Measurements from ENCODE around the gene CASP7.

Gene CASP7

DNA sequence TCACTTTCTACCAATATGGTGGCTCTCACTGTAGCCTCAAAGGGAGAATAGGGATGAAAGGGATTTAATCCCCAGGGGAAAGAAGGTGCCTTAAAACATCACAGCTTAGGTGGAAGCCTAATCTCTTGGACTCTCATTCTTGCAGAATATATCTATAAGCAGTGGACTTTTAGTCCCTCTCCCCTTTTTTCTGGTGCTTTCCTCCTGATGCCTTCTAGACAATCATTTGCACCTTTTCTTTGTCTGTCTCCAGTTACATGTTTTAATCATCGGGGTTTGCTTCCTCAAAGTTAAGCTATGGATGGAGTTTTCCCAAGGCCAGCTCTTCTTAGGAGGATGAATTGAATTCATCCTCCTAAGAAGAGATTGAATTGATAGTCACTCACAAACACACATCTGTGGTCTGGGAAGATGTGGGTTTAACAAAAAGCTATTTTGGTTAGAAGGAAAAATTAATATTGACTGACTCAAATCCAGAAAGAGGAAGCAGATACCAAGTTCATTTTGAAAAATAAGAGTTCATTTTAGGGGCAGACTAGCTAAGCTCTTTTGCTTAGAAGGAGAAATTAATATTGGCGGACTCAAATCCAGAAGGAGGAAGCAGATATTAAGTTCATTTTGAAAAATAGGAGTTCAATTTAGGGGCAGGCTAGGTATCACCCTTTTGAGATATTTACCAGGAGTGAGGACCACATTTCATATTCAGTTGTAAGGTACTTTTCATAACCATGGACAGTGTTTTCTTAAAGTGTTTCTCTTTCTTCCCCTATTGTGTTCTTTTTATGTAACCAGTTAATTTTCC lies 36.6 kb downstream of the CASP7 start:
- H3K4me3 ChIP-seq (ENCODE audit: low read depth, low read length) = no peak overlapping the region
- no peak for TF ChIP-seq CTCF (IDR thresholded peaks at IDR 0.05; ENCODE audit: low read depth, low read length, missing control alignments)
- no peak for DNase-seq (ENCODE audit: low read depth)
- in situ Hi-C loops (cut with HindIII; ENCODE audit: low sequenced_read_pairs) = no loop called here

DNA sequence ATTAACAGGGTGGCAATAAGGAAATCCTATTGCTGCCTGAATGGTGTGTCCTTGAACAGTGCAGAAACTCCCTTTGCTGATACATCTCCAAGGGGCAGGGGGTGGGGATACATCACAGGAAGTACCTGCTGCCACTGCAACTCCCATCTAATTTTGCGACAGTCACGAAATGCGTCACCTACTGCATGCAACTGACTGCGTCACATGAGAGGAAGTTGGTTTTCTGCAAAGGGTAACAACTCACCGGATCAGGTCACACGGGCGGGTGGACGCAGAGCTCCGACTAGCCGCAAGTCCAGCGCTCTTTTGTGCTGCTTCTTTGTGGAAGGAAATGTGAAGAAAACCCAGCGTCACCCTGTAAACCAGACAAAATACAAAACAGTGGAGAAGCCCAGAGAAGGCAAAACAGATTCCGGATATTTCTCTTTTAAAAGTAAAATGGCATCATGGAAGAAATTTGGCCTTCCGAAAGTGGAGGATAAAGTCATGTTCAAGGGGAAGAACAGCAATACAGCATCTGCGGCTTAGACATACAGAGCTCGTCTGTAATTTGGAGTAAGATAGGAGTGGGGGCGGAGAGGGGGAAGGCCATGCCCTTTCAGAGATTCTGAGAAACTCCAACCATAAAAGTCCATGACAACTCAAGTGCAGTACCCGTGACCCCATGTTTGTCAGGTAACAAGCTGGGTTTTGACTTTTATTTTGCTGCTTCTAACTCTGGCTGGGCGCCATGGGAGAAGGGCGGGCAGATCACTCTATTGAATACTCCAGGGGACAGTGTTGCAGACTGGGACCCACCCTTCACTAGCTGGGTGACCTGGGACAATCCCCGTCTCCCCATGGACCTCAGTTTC lies 39.5 kb downstream of the CASP7 start:
- in situ Hi-C loops (cut with HindIII; ENCODE audit: low sequenced_read_pairs) = no loop called here
- no peak for DNase-seq (ENCODE audit: low read depth)
- no peak overlapping the region for H3K4me3 ChIP-seq (ENCODE audit: low read depth, low read length)
- no peak for TF ChIP-seq CTCF (IDR thresholded peaks at IDR 0.05; ENCODE audit: low read depth, low read length, missing control alignments)

GRCh38 chr10:113720386-113720785 lies 40.7 kb downstream of the CASP7 start:
- no peak for TF ChIP-seq CTCF (IDR thresholded peaks at IDR 0.05; ENCODE audit: low read depth, low read length, missing control alignments)
- DNase-seq (ENCODE audit: low read depth) = no peak
- in situ Hi-C loops (cut with HindIII; ENCODE audit: low sequenced_read_pairs) = no loop called here
- H3K4me3 ChIP-seq (ENCODE audit: low read depth, low read length) = no peak overlapping the region

DNA sequence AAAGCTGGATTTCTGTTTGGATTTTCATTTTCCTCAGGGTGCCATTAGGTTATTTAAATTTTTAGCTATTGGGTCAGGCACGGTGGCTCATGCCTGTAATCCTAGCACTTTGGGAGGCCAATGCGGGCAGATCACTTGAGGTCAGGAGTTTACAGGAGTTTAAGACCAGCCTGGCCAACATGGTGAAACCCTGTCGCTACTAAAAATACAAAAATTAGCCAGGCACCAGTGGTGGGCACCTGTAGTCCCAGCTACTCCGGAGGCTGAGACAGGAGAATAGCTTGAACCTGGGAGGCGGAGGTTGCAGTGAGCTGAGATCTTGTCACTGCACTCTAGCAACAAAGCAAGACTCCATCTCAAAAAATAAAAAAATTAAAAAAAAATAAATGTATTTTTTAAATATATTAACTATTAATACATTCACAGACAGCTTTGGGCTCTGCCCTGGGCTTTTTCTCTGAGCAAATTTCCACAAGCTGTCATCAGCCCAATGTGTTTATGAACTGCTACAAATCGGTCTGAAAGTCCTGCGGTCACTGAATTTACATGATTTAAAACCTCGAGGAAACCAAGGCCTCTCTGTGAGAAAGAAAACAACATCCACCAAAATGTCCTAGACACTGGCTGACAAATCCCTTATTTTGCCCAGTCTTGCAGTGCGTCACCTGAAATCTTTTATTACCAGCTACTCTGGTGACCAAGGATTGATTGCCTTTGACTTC lies 52.6 kb downstream of the CASP7 start:
- H3K4me3 ChIP-seq (ENCODE audit: low read depth, low read length) = no peak overlapping the region
- in situ Hi-C loops (cut with HindIII; ENCODE audit: low sequenced_read_pairs) = no loop called here
- TF ChIP-seq CTCF (IDR thresholded peaks at IDR 0.05; ENCODE audit: low read depth, low read length, missing control alignments) = no peak
- DNase-seq (ENCODE audit: low read depth) = no peak

DNA sequence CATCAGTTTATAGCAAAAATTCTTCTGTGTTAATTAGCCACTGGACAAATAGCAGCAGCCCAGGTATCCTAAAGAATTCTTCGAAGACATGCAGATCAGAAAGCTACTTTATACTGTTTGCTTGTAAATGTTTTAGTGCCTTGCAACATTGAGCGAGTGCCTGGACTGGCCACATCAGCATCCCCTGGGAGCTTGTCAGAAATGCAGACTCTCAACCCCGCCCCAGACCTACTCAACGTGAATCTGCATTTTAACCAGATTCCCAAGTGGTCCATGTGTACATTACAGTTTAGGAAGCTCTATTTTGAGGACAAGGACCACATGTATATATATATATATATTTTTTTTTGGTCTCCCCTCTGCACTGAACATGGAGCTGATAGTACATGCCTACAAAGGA lies 53.3 kb downstream of the CASP7 start:
- TF ChIP-seq CTCF (IDR thresholded peaks at IDR 0.05; ENCODE audit: low read depth, low read length, missing control alignments) = no peak
- in situ Hi-C loops (cut with HindIII; ENCODE audit: low sequenced_read_pairs) = no loop called here

DNA sequence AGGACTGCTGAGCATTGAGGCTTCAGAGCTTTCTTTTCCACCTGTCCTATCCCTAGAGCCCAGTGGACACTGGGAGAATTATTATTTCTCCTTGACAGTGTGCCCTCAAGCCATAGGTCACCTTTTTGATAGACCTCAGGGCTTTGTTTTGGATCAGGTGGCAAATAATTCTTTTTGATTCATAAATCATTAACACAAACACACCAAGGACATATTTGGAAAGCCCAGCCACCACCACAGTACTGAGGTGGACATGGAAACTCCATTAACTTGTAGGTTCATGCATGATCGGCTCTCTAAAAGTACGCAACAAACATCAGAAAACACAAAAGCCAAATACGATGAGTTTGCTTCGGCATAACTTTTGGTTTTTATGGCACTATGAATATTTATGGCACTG lies 53.9 kb downstream of the CASP7 start:
- no peak for DNase-seq (ENCODE audit: low read depth)
- in situ Hi-C loops (cut with HindIII; ENCODE audit: low sequenced_read_pairs) = no loop called here
- no peak overlapping the region for H3K4me3 ChIP-seq (ENCODE audit: low read depth, low read length)
- no peak for TF ChIP-seq CTCF (IDR thresholded peaks at IDR 0.05; ENCODE audit: low read depth, low read length, missing control alignments)

More for the DNA sequence above, 53.3 kb downstream of the CASP7 start:
- H3K4me3 ChIP-seq (ENCODE audit: low read depth, low read length) = no peak overlapping the region
- DNase-seq (ENCODE audit: low read depth) = no peak

Data from astrocyte of the cerebellum (primary cell).